Erythroblast (primary cell): ENCODE data around the gene SDHAF1.

Source experiments
- GATA1 ChIP-seq: IDR thresholded peaks from 2 replicates; pipeline ENCODE4 v1.6.1; 2011; ENCODE audit warnings: low read depth, mild to moderate bottlenecking, control low read depth, low read length, moderate library complexity
- POLR2A ChIP-seq: IDR thresholded peaks from 2 replicates; pipeline ENCODE4 v1.6.1; 2011; ENCODE audit warnings: mild to moderate bottlenecking, low read length

DNA sequence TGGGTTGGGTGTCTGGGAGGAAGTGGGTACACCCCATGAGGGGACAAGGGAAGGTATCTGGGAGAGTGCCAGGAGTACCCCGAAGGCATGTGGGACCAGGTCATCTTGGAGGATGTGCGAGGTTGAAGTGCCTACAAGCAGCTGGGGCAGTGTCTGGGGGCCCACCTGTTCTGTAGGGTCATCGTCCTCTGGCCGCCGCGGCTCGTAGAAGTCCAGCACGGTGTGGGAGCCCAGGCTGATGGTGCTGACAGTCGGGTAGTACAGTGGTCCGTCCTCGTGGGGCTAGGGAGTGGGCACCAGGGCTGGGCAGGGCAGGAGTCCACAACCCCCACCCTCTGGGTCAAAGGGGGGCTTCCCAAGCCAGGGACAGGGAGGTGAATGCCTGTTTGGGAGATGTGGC is 15.4 kb downstream of the SDHAF1 start:
- TF ChIP-seq POLR2A (no peak), GATA1 (no peak)
